B cell (primary cell): Measurements from ENCODE around the gene POLD4.

ENCODE experiments used
- CTCF ChIP-seq: fragments of 200-600 bp; IDR thresholded peaks from one replicate; pipeline ENCODE4 v1.8.0; 2022; ENCODE audit warnings: antibody characterized with exemption, mild to moderate bottlenecking
- EZH2 ChIP-seq: IDR thresholded peaks from 2 replicates; pipeline ENCODE4 v1.6.1; 2012; ENCODE audit warnings: borderline replicate concordance, low read depth, mild to moderate bottlenecking, moderate library complexity, low read length; ENCODE audit not compliant: insufficient read depth, poor library complexity, severe bottlenecking

GRCh38 chr11:67302571-67303131 is 50.7 kb downstream of the POLD4 start:
- TF ChIP-seq CTCF (no peak), EZH2 (no peak)
